ENCODE measurements around the gene PGPEP1.

PGPEP1 gene

DNA sequence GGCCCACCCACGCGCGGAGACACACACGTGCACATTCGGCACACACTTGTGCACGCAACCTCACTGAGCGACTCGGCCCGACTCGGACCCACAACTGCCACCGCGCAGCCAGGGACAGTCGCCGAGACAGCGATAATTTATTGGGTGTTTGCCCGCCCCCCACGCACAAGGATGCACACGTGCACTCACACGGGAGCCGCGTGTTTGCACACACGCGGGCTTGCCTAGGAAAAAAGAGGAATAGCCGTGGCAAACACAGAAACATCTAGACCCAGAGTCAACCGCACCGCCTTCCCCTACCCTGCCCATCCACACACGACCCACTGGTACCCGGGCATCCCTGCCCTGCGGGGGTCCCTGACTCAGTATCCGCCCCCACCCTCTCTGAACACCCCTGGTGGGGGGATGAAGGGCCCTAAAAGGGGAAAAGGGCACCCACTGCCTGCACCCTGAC lies 77.7 kb downstream of the PGPEP1 start:
- Histone ChIP-seq H3K9me2 (replicated peaks; ENCODE audit: low read depth, low read length) (no peaks in the 10 kb centered on the region), H3K79me2 (ENCODE audit: insufficient read depth, low read length) (peaks cover 37% of the 10 kb centered on the region), H3K4me1 (ENCODE audit: insufficient read depth, low read length, poor library complexity, severe bottlenecking) (peaks cover 70% of the 10 kb centered on the region), H3K4me2 (ENCODE audit: low read depth, low read length, poor library complexity, severe bottlenecking) (peak overlapping the region; percentile 88), H3K9me3 (ENCODE audit: insufficient read depth, low read depth, low read length) (no peaks in the 10 kb centered on the region), H3K27me3 (ENCODE audit: insufficient read depth, low read length, poor library complexity, severe bottlenecking) (no peaks in the 10 kb centered on the region), H2AFZ (ENCODE audit: low read length) (peak overlapping the region; percentile 33; the same call in 1 of the 2 replicates), H3K36me3 (ENCODE audit: insufficient read depth, low read length) (no peaks in the 10 kb centered on the region), H3F3A (ENCODE audit: low read depth) (peaks cover 17% of the 10 kb centered on the region; the same call in 1 of the 2 replicates), H4K20me1 (ENCODE audit: insufficient read depth, low read length, poor library complexity, severe bottlenecking) (peaks cover 22% of the 10 kb centered on the region), H3K4me3 (ENCODE audit: low read length, poor library complexity, severe bottlenecking) (peak overlapping the region; percentile 80), H3K9ac (ENCODE audit: low read depth, low read length, poor library complexity, severe bottlenecking) (peak overlapping the region; percentile 86)
- TF ChIP-seq, protein P1, sequence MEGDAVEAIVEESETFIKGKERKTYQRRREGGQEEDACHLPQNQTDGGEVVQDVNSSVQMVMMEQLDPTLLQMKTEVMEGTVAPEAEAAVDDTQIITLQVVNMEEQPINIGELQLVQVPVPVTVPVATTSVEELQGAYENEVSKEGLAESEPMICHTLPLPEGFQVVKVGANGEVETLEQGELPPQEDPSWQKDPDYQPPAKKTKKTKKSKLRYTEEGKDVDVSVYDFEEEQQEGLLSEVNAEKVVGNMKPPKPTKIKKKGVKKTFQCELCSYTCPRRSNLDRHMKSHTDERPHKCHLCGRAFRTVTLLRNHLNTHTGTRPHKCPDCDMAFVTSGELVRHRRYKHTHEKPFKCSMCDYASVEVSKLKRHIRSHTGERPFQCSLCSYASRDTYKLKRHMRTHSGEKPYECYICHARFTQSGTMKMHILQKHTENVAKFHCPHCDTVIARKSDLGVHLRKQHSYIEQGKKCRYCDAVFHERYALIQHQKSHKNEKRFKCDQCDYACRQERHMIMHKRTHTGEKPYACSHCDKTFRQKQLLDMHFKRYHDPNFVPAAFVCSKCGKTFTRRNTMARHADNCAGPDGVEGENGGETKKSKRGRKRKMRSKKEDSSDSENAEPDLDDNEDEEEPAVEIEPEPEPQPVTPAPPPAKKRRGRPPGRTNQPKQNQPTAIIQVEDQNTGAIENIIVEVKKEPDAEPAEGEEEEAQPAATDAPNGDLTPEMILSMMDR (conservative IDR thresholded peaks at IDR 0.05; ENCODE audit: low read length): no peak
- no peak for TF ChIP-seq EZH2phosphoT487 (IDR thresholded peaks at IDR 0.05; ENCODE audit: borderline replicate concordance)

DNA sequence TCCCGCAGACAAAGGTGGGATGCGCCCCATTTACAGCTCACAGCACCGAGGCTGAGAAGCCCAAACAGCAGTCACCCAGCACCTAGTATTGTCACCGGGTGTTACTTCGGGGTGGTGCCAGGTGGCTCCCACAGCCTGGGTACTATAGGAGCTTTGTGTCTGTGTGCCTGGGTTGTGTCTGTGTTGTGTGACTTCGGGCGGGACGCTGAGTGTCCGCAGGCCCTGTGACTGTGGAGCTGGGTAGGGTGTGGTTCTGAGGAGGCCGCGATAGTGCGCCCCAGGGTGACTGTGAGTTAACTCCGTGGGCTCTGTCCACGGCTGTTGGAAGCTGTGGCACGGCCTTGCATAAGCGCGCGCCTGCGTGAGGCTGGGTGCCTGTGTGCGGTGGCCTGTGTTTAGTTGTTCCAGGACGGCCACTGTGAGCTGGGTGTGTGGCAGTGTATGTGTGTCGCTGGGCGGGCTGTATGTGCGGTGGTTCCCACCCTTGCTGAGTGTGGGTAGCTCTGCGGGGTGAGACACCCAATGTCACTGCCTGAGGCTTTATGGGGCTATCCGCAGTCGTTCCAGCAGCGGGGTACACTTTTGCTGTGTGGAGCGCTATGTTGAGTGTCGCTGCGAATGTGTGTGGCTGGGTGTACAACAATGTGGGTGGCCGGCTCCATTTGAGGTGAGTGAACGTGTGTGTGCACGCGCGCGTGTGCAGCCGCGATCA lies 78.2 kb downstream of the PGPEP1 start:
- Histone ChIP-seq H3K27me3 (ENCODE audit: insufficient read depth, low read length, poor library complexity, severe bottlenecking) (no peaks in the 10 kb centered on the region), H4K20me1 (ENCODE audit: insufficient read depth, low read length, poor library complexity, severe bottlenecking) (peaks cover 25% of the 10 kb centered on the region), H3K9me3 (ENCODE audit: insufficient read depth, low read depth, low read length) (no peaks in the 10 kb centered on the region), H3K9me2 (replicated peaks; ENCODE audit: low read depth, low read length) (no peaks in the 10 kb centered on the region), H3K4me2 (ENCODE audit: low read depth, low read length, poor library complexity, severe bottlenecking) (peak overlapping the region; percentile 88), H3K4me3 (ENCODE audit: low read length, poor library complexity, severe bottlenecking) (peak overlapping the region; percentile 80), H3K79me2 (ENCODE audit: insufficient read depth, low read length) (peaks cover 43% of the 10 kb centered on the region), H2AFZ (ENCODE audit: low read length) (no peak overlapping the region), H3K4me1 (ENCODE audit: insufficient read depth, low read length, poor library complexity, severe bottlenecking) (peaks cover 73% of the 10 kb centered on the region), H3K9ac (ENCODE audit: low read depth, low read length, poor library complexity, severe bottlenecking) (peak overlapping the region; percentile 86), H3F3A (ENCODE audit: low read depth) (peaks cover 17% of the 10 kb centered on the region; the same call in 1 of the 2 replicates), H3K36me3 (ENCODE audit: insufficient read depth, low read length) (no peaks in the 10 kb centered on the region)
- TF ChIP-seq, protein P1 (conservative IDR thresholded peaks at IDR 0.05; ENCODE audit: low read length): no peak
- no peak for TF ChIP-seq EZH2phosphoT487 (IDR thresholded peaks at IDR 0.05; ENCODE audit: borderline replicate concordance)

DNA sequence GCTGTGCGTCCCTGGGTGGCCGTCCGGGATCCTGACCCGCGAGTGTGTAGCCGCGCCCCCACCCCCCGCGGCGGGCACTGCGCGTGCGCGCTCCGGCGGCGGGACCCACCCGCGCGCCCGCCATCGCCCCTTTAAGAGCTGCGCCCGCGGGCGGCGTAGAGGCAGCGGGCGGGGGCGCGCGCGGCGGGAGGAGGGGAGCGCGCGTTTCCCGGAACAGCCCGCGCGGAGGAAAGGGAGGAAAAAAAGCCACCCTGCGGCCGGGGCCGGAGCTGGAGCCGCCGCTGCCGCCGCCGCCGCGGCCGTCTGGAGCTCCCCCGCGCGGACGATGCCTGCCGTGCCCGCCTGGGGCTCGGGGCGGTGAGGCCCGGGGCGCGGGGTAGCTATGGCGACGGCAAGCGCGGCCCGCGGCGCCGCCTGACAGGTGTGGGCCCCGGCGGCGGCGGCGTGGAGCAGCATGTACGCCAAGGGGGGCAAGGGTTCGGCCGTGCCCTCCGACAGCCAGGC lies 78.8 kb downstream of the PGPEP1 start, which contains the start of gene SSBP4:
TSS of gene SSBP4 (plus strand) at position 204 of the 504 bp plus-strand sequence. CDS start at position 455, 251 bp downstream.
- Histone ChIP-seq H3F3A (ENCODE audit: low read depth) (peaks cover 17% of the 10 kb centered on the region; the same call in 1 of the 2 replicates), H3K4me3 (ENCODE audit: low read length, poor library complexity, severe bottlenecking) (peak within 1 kb of the TSS; percentile 80), H3K9ac (ENCODE audit: low read depth, low read length, poor library complexity, severe bottlenecking) (peak within 1 kb of the TSS; percentile 86), H3K9me3 (ENCODE audit: insufficient read depth, low read depth, low read length) (no peaks in the 10 kb centered on the region), H4K20me1 (ENCODE audit: insufficient read depth, low read length, poor library complexity, severe bottlenecking) (peaks cover 27% of the 10 kb centered on the region), H3K4me2 (ENCODE audit: low read depth, low read length, poor library complexity, severe bottlenecking) (peak within 1 kb of the TSS; percentile 88), H3K27me3 (ENCODE audit: insufficient read depth, low read length, poor library complexity, severe bottlenecking) (no peaks in the 10 kb centered on the region), H3K79me2 (ENCODE audit: insufficient read depth, low read length) (peaks cover 49% of the 10 kb centered on the region), H2AFZ (ENCODE audit: low read length) (no peak within 1 kb of the TSS), H3K36me3 (ENCODE audit: insufficient read depth, low read length) (no peaks in the 10 kb centered on the region), H3K9me2 (replicated peaks; ENCODE audit: low read depth, low read length) (no peaks in the 10 kb centered on the region), H3K4me1 (ENCODE audit: insufficient read depth, low read length, poor library complexity, severe bottlenecking) (peaks cover 69% of the 10 kb centered on the region)
- TF ChIP-seq, protein P1 (conservative IDR thresholded peaks at IDR 0.05; ENCODE audit: low read length): no peak; the same call in 1 of the 2 replicates
- TF ChIP-seq EZH2phosphoT487 (IDR thresholded peaks at IDR 0.05; ENCODE audit: borderline replicate concordance): no peak

All from Loucy (cell line).